ENCODE results near the gene TMEM74B.
"Not testable (repeated sequence)": the region's sequence is repeated elsewhere in the genome, so short reads cannot be mapped to it uniquely, and the experiment has no call there.

- not testable (repeated sequence) for TF ChIP-seq POLR2A (IDR thresholded peaks at IDR 0.05; ENCODE audit: low read length); GATA1 (IDR thresholded peaks at IDR 0.05; ENCODE audit: low read depth, low read length)
These were observed 35.0 kb downstream of the TMEM74B start for GRCh38 chr20:1149812-1150211.

All from erythroblast (primary cell).